ENCODE data around the gene ZHX3. TPM values are rescaled to one million over a fixed set of nuclear protein-coding genes. Genes with fewer than 3 reads are reported as not detected.

Gene ZHX3
- total and polyA plus RNA-seq, 2 donors (not counting 1 experiment from before 2014, with no cell fraction given), result 4.3 to 22.2 TPM

GRCh38 chr20:41276317-41276751 is 41.2 kb downstream of the ZHX3 start:
- Histone ChIP-seq H3K79me2 (ENCODE audit: control insufficient read depth, insufficient read depth, low read length) (peaks cover 4% of the 10 kb centered on the region), H3K4me1 (ENCODE audit: control insufficient read depth in 2 of 2, insufficient read depth in 2 of 2, low read length in 2 of 2) (peaks cover 5 to 6% of the 10 kb centered on the region in 2 donors), H3K9me3 (ENCODE audit: control extremely low read depth in 1 of 3, control insufficient read depth in 2 of 3, insufficient read depth in 1 of 3, low read length in 2 of 3) (no peaks in the 10 kb centered on the region), H2AFZ (ENCODE audit: insufficient read depth, low read depth, low read length, poor library complexity, severe bottlenecking) (no peak overlapping the region), H3K4me2 (replicated peaks; ENCODE audit: low read depth, low read length, poor library complexity, severe bottlenecking) (no peak overlapping the region), H3K4me3 (ENCODE audit: control extremely low read depth in 1 of 5, extremely low read depth in 1 of 5, insufficient read depth in 1 of 5, low read depth in 2 of 5, low read length in 4 of 5) (no peak overlapping the region), H3K27me3 (replicated peaks in 1 of 4; ENCODE audit: control extremely low read depth in 1 of 4, control insufficient read depth in 3 of 4, insufficient read depth in 4 of 4, low read length in 3 of 4) (no peaks in the 10 kb centered on the region), H3K9ac (ENCODE audit: low read length) (no peak overlapping the region), H4K20me1 (ENCODE audit: control insufficient read depth, insufficient read depth, low read length, poor library complexity, severe bottlenecking) (no peaks in the 10 kb centered on the region), H3K27ac (ENCODE audit: low read length in 2 of 2) (no peak overlapping the region), H3K36me3 (replicated peaks in 1 of 2; ENCODE audit: control extremely low read depth in 1 of 2, control insufficient read depth in 1 of 2, extremely low read depth in 1 of 2, insufficient read depth in 2 of 2, low read length in 1 of 2) (no peaks in the 10 kb centered on the region)
- no peak overlapping the region for H3K4me3 Mint-ChIP-seq
- no peaks in the 10 kb centered on the region for H3K27me3 Mint-ChIP-seq
- no peak for TF ChIP-seq CTCF (IDR thresholded peaks at IDR 0.05)
- no peak for TF ChIP-seq EZH2 (IDR thresholded peaks at IDR 0.05; ENCODE audit: borderline replicate concordance, insufficient read depth, low read depth, low read length, poor library complexity, severe bottlenecking)
- DNase-seq (no peak), ATAC-seq (ENCODE audit: low read depth) (no peak)
- H3K4me1 Mint-ChIP-seq, result peaks cover 11% of the 10 kb centered on the region
- POLR2A ChIA-PET, result no interaction called here
- intact Hi-C loops (cut with micrococcal nuclease), result no loop called here
- H3K27ac Mint-ChIP-seq, result no peak overlapping the region
- WGBS (ENCODE audit: insufficient coverage), result 100% methylated on average over 5 of the region's 9 CpGs
- no peaks in the 10 kb centered on the region for H3K9me3 Mint-ChIP-seq (ENCODE audit: insufficient read depth)
- CTCF ChIA-PET, result no interaction called here

GRCh38 chr20:41275301-41275731 is 42.2 kb downstream of the ZHX3 start:
- H3K9ac ChIP-seq (ENCODE audit: low read length), result no peak overlapping the region
- ChIA-PET POLR2A (no interaction called here), CTCF (no interaction called here)
- TF ChIP-seq CTCF (IDR thresholded peaks at IDR 0.05) (no peak), EZH2 (IDR thresholded peaks at IDR 0.05; ENCODE audit: borderline replicate concordance, insufficient read depth, low read depth, low read length, poor library complexity, severe bottlenecking) (no peak)
- H3K4me1 ChIP-seq (ENCODE audit: control insufficient read depth in 2 of 2, insufficient read depth in 2 of 2, low read length in 2 of 2), result peaks cover 5 to 6% of the 10 kb centered on the region in 2 donors
- no peak overlapping the region for H3K27ac ChIP-seq (ENCODE audit: low read length in 2 of 2)
- no peak for DNase-seq
- H3K79me2 ChIP-seq (ENCODE audit: control insufficient read depth, insufficient read depth, low read length), result peaks cover 4% of the 10 kb centered on the region
- H3K27me3 Mint-ChIP-seq, result no peaks in the 10 kb centered on the region
- ATAC-seq (ENCODE audit: low read depth), result no peak
- H4K20me1 ChIP-seq (ENCODE audit: control insufficient read depth, insufficient read depth, low read length, poor library complexity, severe bottlenecking), result no peaks in the 10 kb centered on the region
- no peak overlapping the region for H2AFZ ChIP-seq (ENCODE audit: insufficient read depth, low read depth, low read length, poor library complexity, severe bottlenecking)
- no peak overlapping the region for H3K4me3 ChIP-seq (ENCODE audit: control extremely low read depth in 1 of 5, extremely low read depth in 1 of 5, insufficient read depth in 1 of 5, low read depth in 2 of 5, low read length in 4 of 5)
- H3K4me1 Mint-ChIP-seq, result peaks cover 11% of the 10 kb centered on the region
- intact Hi-C loops (cut with micrococcal nuclease), result no loop called here
- H3K4me3 Mint-ChIP-seq, result no peak overlapping the region
- H3K27me3 ChIP-seq (replicated peaks in 1 of 4; ENCODE audit: control extremely low read depth in 1 of 4, control insufficient read depth in 3 of 4, insufficient read depth in 4 of 4, low read length in 3 of 4), result no peaks in the 10 kb centered on the region
- H3K27ac Mint-ChIP-seq, result no peak overlapping the region
- H3K9me3 ChIP-seq (ENCODE audit: control extremely low read depth in 1 of 3, control insufficient read depth in 2 of 3, insufficient read depth in 1 of 3, low read length in 2 of 3), result no peaks in the 10 kb centered on the region
- WGBS (ENCODE audit: insufficient coverage), result 94% methylated on average over 4 of the region's 4 CpGs
- H3K36me3 ChIP-seq (replicated peaks in 1 of 2; ENCODE audit: control extremely low read depth in 1 of 2, control insufficient read depth in 1 of 2, extremely low read depth in 1 of 2, insufficient read depth in 2 of 2, low read length in 1 of 2), result no peaks in the 10 kb centered on the region
- no peak overlapping the region for H3K4me2 ChIP-seq (replicated peaks; ENCODE audit: low read depth, low read length, poor library complexity, severe bottlenecking)
- no peaks in the 10 kb centered on the region for H3K9me3 Mint-ChIP-seq (ENCODE audit: insufficient read depth)

Measured in B cell (primary cell).